D341Med (cell line): ENCODE measurements around the gene CEP72.
"Not testable (repeated sequence)": the region's sequence is repeated elsewhere in the genome, so short reads cannot be mapped to it uniquely, and the experiment has no call there.

Experiments
- DNase-seq: peaks from one replicate; pipeline ENCODE4 v3.0.0; 2012; ENCODE audit warnings: low spot score

The CEP72 gene

GRCh38 chr5:684751-685216 is 72.6 kb downstream of the CEP72 start:
- no peak for DNase-seq

- DNase-seq, result peak; percentile 14
These were observed 73.4 kb downstream of the CEP72 start for GRCh38 chr5:685262-686171.

- not testable (repeated sequence) for DNase-seq
These were observed 74.0 kb downstream of the CEP72 start for GRCh38 chr5:686172-686523.

- not testable (repeated sequence) for DNase-seq
These were observed 74.8 kb downstream of the CEP72 start for GRCh38 chr5:686936-687335.

- not testable (repeated sequence) for DNase-seq
These were observed 76.3 kb downstream of the CEP72 start for GRCh38 chr5:688348-689010.

- DNase-seq, result not testable (repeated sequence)
These were observed 78.2 kb downstream of the CEP72 start for GRCh38 chr5:690293-690692.

GRCh38 chr5:691049-691448 is 78.9 kb downstream of the CEP72 start:
- DNase-seq, result not testable (repeated sequence)

GRCh38 chr5:691817-692528 is 79.8 kb downstream of the CEP72 start:
- no peak for DNase-seq

- DNase-seq, result peak; percentile 33
These were observed 80.4 kb downstream of the CEP72 start for GRCh38 chr5:692529-693041.

GRCh38 chr5:693271-694041 is 81.3 kb downstream of the CEP72 start, which contains the start of gene TPPP:
Gene TPPP (minus strand): TSS chr5:693352. CDS start chr5:678060, 15,292 bp downstream.
- DNase-seq, result peak; percentile 95

- DNase-seq, result not testable (repeated sequence)
These were observed 81.9 kb downstream of the CEP72 start for GRCh38 chr5:694042-694431.

GRCh38 chr5:695475-695874 is 83.3 kb downstream of the CEP72 start:
- not testable (repeated sequence) for DNase-seq

GRCh38 chr5:696191-696590 is 84.1 kb downstream of the CEP72 start:
- not testable (repeated sequence) for DNase-seq

GRCh38 chr5:696753-697702 is 84.9 kb downstream of the CEP72 start:
- DNase-seq, result not testable (repeated sequence)
